ENCODE data around the gene FAM78A. TPM values are rescaled to one million over a fixed set of nuclear protein-coding genes. Genes with fewer than 3 reads are reported as not detected.

Gene FAM78A
- total and polyA plus RNA-seq, 7 donors: 0.60 to 11.9 (median 2.0) TPM

DNA sequence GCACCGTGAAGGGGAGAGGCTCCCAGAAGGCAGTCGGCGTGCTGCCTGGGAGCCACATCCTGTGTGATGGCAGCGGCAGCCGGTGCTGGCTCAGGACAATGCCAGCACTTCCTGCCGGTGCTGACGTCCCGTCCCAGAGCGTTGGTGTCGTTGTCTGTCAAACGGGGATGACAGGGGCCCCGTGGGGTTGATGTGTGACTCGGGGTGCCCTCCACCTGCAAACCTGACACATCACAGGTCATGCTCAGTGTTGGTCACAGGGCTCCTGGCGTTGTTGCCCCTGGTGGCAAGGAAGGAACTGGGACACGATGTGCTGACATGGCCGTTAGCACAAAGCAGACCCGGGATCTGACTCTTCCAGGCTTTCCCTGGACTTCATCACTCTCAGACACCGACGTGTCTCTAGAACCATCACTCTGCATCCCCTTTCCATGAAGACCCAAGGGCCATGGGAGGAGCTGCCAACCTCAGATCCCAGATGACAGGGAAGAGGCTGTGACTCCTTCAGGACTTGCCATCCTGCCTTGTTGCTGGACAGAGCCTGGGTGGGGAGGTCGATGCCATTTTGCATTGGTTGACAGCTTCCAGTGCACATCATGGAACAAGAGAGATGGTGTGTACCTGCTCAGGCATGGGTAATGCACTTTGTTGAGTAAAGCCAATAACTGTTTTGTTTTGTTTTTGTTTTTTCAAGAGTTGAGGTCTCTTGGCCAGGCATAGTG lies 34.7 kb upstream of the FAM78A start:
- Histone ChIP-seq H3K4me3 (no peak overlapping the region), H3K27me3 (no peaks in the 10 kb centered on the region), H3K27ac (no peak overlapping the region), H3K9me3 (no peaks in the 10 kb centered on the region), H3K4me1 (no peaks in the 10 kb centered on the region), H3K36me3 (no peaks in the 10 kb centered on the region)
- 27 to 37% methylated on average over 20 of the region's 20 CpGs for WGBS, 2 donors
- TF ChIP-seq EP300 (IDR thresholded peaks at IDR 0.05) (no peak), POLR2AphosphoS5 (IDR thresholded peaks at IDR 0.05) (no peak), CTCF (IDR thresholded peaks at IDR 0.05) (no peak)
- intact Hi-C loops (cut with DNase I): no loop called here
- DNase-seq: no peak

GRCh38 chr9:131309530-131310276 lies 33.4 kb upstream of the FAM78A start:
- no peaks in the 10 kb centered on the region for H3K9me3 ChIP-seq
- 86 to 90% methylated on average over 18 of the region's 18 CpGs for WGBS, 2 donors
- H3K27ac ChIP-seq: no peak overlapping the region
- H3K4me1 ChIP-seq: no peaks in the 10 kb centered on the region
- intact Hi-C loops (cut with DNase I): no loop called here
- peaks cover 0 to 5% (median 0%) of the 10 kb centered on the region in 4 donors for H3K36me3 ChIP-seq
- no peak overlapping the region for H3K4me3 ChIP-seq
- DNase-seq: no peak
- H3K27me3 ChIP-seq: no peaks in the 10 kb centered on the region
- TF ChIP-seq POLR2AphosphoS5 (IDR thresholded peaks at IDR 0.05) (no peak), EP300 (IDR thresholded peaks at IDR 0.05) (no peak), CTCF (IDR thresholded peaks at IDR 0.05) (no peak), POLR2A (IDR thresholded peaks at IDR 0.05) (no peak)

- DNase-seq: no peak
These were observed 32.7 kb upstream of the FAM78A start for GRCh38 chr9:131308906-131309529.

GRCh38 chr9:131308452-131308851 lies 32.1 kb upstream of the FAM78A start:
- Histone ChIP-seq H3K4me3 (no peak overlapping the region), H3K36me3 (peaks cover 0 to 6% (median 0%) of the 10 kb centered on the region in 4 donors), H3K27me3 (no peaks in the 10 kb centered on the region), H3K27ac (no peak overlapping the region), H3K9me3 (no peaks in the 10 kb centered on the region), H3K4me1 (no peaks in the 10 kb centered on the region)
- no peak for TF ChIP-seq EP300 (IDR thresholded peaks at IDR 0.05)
- no peak for TF ChIP-seq POLR2A (IDR thresholded peaks at IDR 0.05)
- no peak for TF ChIP-seq POLR2AphosphoS5 (IDR thresholded peaks at IDR 0.05)
- TF ChIP-seq CTCF (IDR thresholded peaks at IDR 0.05): no peak
- no peak for DNase-seq
- intact Hi-C loops (cut with DNase I): no loop called here
- 94 to 95% methylated on average over 11 of the region's 11 CpGs for WGBS, 2 donors

More at GRCh38 chr9:131308906-131309529, 32.7 kb upstream of the FAM78A start:
- 73 to 86% methylated on average over 17 of the region's 17 CpGs for WGBS, 2 donors
- no peaks in the 10 kb centered on the region for H3K9me3 ChIP-seq
- intact Hi-C loops (cut with DNase I): no loop called here
- no peak overlapping the region for H3K27ac ChIP-seq
- H3K36me3 ChIP-seq: peaks cover 0 to 6% (median 0%) of the 10 kb centered on the region in 4 donors
- no peaks in the 10 kb centered on the region for H3K27me3 ChIP-seq
- no peak overlapping the region for H3K4me3 ChIP-seq
- no peaks in the 10 kb centered on the region for H3K4me1 ChIP-seq
- TF ChIP-seq POLR2A (IDR thresholded peaks at IDR 0.05): no peak
- TF ChIP-seq EP300 (IDR thresholded peaks at IDR 0.05): no peak
- TF ChIP-seq CTCF (IDR thresholded peaks at IDR 0.05): no peak

Measured in sigmoid colon (tissue), 7 donors.